ENCODE data around the gene SLC39A5. TPM values are rescaled to one million over a fixed set of nuclear protein-coding genes. Genes with fewer than 3 reads are reported as not detected.

Gene SLC39A5
- total and polyA plus RNA-seq, 2 of the 8 experiments (the other 6 are each of a cell fraction or from before 2014, with no cell fraction given), result 0.27 TPM; not detected in 1

DNA sequence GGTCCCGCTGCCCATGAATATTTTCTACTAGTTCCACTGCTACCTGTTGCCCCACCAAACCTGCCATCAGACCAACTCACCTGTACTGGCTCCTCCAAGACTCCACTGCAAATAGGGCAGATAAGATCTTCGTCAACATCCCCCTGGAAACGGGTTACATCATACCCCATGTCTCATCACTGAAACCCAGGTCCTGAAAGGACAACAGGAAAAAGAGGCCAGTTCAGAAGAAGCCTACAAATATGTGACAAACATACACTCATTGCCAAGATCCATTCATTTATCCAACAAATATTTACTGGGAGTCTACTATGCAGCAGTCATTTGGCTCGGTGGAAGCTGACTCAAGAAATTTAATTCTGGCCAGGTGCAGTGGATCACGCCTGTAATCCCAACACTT, 16.0 kb upstream of the SLC39A5 start:
- Histone ChIP-seq H4K91ac (replicated peaks; ENCODE audit: insufficient read length, low read length) (no peak overlapping the region), H3K4me2 (ENCODE audit: insufficient read depth in 1 of 2, low read depth in 2 of 2, low read length in 2 of 2) (no peak overlapping the region), H2BK20ac (ENCODE audit: low read length) (no peak overlapping the region), H3K79me2 (ENCODE audit: control insufficient read depth in 1 of 2, insufficient read depth in 2 of 2, low read length in 2 of 2) (peaks cover 0 to 13% of the 10 kb centered on the region in 2 experiments; a peak in 2 of 4 replicates), H2BK120ac (replicated peaks; ENCODE audit: low read depth, low read length) (no peak overlapping the region), H2BK5ac (ENCODE audit: low read depth, low read length) (no peak overlapping the region), H3K27ac (ENCODE audit: low read depth, low read length) (no peak overlapping the region), H3K4me1 (replicated peaks in 1 of 4; ENCODE audit: control insufficient read depth in 3 of 4, insufficient read depth in 4 of 4, low read length in 3 of 4) (no peaks in the 10 kb centered on the region), H3K23me2 (ENCODE audit: low read depth, low read length) (no peaks in the 10 kb centered on the region), H3K23ac (ENCODE audit: insufficient read length) (no peak overlapping the region), H3K27me3 (replicated peaks in 1 of 4; ENCODE audit: control insufficient read depth in 3 of 4, extremely low read depth in 1 of 4, insufficient read depth in 3 of 4, low read length in 3 of 4) (no peaks in the 10 kb centered on the region), H2AK5ac (ENCODE audit: low read depth, low read length) (no peak overlapping the region), H2BK12ac (ENCODE audit: low read depth, low read length) (no peak overlapping the region), H3K79me1 (ENCODE audit: low read depth, low read length) (peaks cover 3% of the 10 kb centered on the region), H3K14ac (ENCODE audit: insufficient read length) (no peak overlapping the region), H3K4me3 (ENCODE audit: extremely low read depth in 1 of 4, insufficient read depth in 2 of 4, low read depth in 3 of 4, low read length in 4 of 4) (no peak overlapping the region), H3K9me3 (ENCODE audit: insufficient read depth in 2 of 2, low read depth in 1 of 2, low read length in 1 of 2) (no peaks in the 10 kb centered on the region), H3K4ac (replicated peaks; ENCODE audit: insufficient read length, low read depth, low read length) (no peak overlapping the region), H2AFZ (ENCODE audit: low read length) (no peak overlapping the region), H3K56ac (replicated peaks; ENCODE audit: insufficient read length, low read depth, low read length) (no peak overlapping the region), H3K9ac (replicated peaks in 1 of 4; ENCODE audit: extremely low read depth in 1 of 4, low read depth in 3 of 4, low read length in 3 of 4) (no peak overlapping the region), H3K36me3 (ENCODE audit: control insufficient read depth in 2 of 4, insufficient read depth in 4 of 4, low read length in 3 of 4) (peaks cover 22 to 61% (median 51%) of the 10 kb centered on the region in 4 experiments; a peak in 7 of 8 replicates), H4K20me1 (replicated peaks in 1 of 2; ENCODE audit: control insufficient read depth in 1 of 2, insufficient read depth in 2 of 2, low read length in 2 of 2) (peaks cover 0 to 9% of the 10 kb centered on the region in 2 experiments), H2BK15ac (ENCODE audit: low read length) (no peak overlapping the region), H4K8ac (ENCODE audit: extremely low read depth, insufficient read depth, low read length) (no peak overlapping the region), H4K5ac (ENCODE audit: insufficient read length, low read depth, low read length) (no peak overlapping the region), H3K18ac (ENCODE audit: extremely low read depth, low read length) (no peak overlapping the region)
- DNase-seq (ENCODE audit: low read depth in 1 of 2, low spot score in 2 of 2) (no peak), FAIRE-seq (no peak)
- WGBS, 2 experiments (ENCODE audit: extremely low coverage in 1 of 2, insufficient coverage in 1 of 2, insufficient read length in 1 of 2, insufficient replicate concordance in 2 of 2, low coverage in 1 of 2, low lambda C conversion rate in 2 of 2, missing lambda C conversion rate in 1 of 2), result 88% methylated on average over 5 of the region's 5 CpGs; no CpG with 5 or more reads in 1 of the 2 experiments
- CTCF ChIA-PET (ENCODE audit: partially characterized antibody), result interaction anchor here (0.5 to 2.9 kb wide), 7 partner anchors 7 to 361 kb away, joined by 3 to 12 read pairs (median 6); partner anchors contain the start of genes RNF41, SMARCC2 and ZC3H10
- POLR2A ChIA-PET (ENCODE audit: partially characterized antibody), result interaction anchor here (0.8 to 1.6 kb wide), 6 partner anchors 8 to 40 kb away, joined by 3 to 16 read pairs (median 6); partner anchors contain the start of gene RNF41
- no peak for TF ChIP-seq SP4 (IDR thresholded peaks at IDR 0.05; ENCODE audit: low read length)
- no peak for TF ChIP-seq KDM4A (IDR thresholded peaks at IDR 0.05; ENCODE audit: low read depth, low read length, severe bottlenecking)
- no peak for TF ChIP-seq KDM1A (IDR thresholded peaks at IDR 0.05; ENCODE audit: borderline replicate concordance, low read length)
- TF ChIP-seq ZNF274 (IDR thresholded peaks at IDR 0.05; ENCODE audit: borderline replicate concordance, extremely low read depth, low read length), result no peak
- TF ChIP-seq BACH1 (IDR thresholded peaks at IDR 0.05; ENCODE audit: low read length), result no peak
- no peak for TF ChIP-seq GABPA (IDR thresholded peaks at IDR 0.05; ENCODE audit: borderline replicate concordance, insufficient read depth, low read length)
- no peak for TF ChIP-seq ATF2 (IDR thresholded peaks at IDR 0.05; ENCODE audit: low read length)
- TF ChIP-seq, protein P1, sequence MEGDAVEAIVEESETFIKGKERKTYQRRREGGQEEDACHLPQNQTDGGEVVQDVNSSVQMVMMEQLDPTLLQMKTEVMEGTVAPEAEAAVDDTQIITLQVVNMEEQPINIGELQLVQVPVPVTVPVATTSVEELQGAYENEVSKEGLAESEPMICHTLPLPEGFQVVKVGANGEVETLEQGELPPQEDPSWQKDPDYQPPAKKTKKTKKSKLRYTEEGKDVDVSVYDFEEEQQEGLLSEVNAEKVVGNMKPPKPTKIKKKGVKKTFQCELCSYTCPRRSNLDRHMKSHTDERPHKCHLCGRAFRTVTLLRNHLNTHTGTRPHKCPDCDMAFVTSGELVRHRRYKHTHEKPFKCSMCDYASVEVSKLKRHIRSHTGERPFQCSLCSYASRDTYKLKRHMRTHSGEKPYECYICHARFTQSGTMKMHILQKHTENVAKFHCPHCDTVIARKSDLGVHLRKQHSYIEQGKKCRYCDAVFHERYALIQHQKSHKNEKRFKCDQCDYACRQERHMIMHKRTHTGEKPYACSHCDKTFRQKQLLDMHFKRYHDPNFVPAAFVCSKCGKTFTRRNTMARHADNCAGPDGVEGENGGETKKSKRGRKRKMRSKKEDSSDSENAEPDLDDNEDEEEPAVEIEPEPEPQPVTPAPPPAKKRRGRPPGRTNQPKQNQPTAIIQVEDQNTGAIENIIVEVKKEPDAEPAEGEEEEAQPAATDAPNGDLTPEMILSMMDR (IDR thresholded peaks at IDR 0.05; ENCODE audit: control extremely low read depth in 1 of 3, insufficient read depth in 1 of 3, low read depth in 1 of 3, low read length in 3 of 3), result no peak
- no peak for TF ChIP-seq CHD1 (IDR thresholded peaks at IDR 0.05; ENCODE audit: low read depth, low read length)
- TF ChIP-seq SRF (IDR thresholded peaks at IDR 0.05; ENCODE audit: low read depth, low read length), result no peak
